Suprapubic skin (tissue), 3 donors: ENCODE measurements around the gene SASH1.

Source experiments
- EP300 ChIP-seq: sonication (generic); formaldehyde crosslinking; IDR thresholded peaks from one replicate; pipeline ENCODE4 v1.6.1; 2017; ENCODE audit warnings: antibody characterized with exemption
- TF ChIP-seq, protein P1 (sequence below), 2 donors: fragments of 200-600 bp in 1 of 2; fragments of 450-650 bp in 1 of 2; sonication (generic) in 1 of 2; IDR thresholded peaks; one replicate each; pipeline ENCODE4 v1.5.1; 2016 to 2019; ENCODE audit warnings: antibody characterized with exemption in 2 of 2, mild to moderate bottlenecking in 1 of 2, moderate library complexity in 1 of 2

DNA sequence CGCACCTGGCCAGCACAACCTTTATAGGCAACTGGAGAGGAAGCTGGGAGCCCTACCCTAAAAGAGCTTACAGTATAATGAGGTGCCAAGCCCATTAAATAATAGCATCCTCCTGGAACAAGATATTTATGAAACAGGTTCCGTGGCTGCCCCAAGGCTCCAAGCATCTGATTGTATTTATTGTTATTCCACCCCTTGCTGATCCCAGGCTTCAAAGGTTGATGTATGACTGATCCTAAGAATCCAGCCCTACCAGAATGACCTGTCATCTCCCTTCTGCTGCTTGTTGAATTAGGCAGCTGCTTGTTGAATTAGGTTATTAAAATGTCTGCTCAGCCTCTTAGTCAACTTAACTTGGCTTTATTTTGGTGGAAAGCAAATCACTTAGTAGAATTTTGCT, 35.2 kb upstream of the SASH1 start:
- no peak for TF ChIP-seq EP300
- TF ChIP-seq, protein P1, sequence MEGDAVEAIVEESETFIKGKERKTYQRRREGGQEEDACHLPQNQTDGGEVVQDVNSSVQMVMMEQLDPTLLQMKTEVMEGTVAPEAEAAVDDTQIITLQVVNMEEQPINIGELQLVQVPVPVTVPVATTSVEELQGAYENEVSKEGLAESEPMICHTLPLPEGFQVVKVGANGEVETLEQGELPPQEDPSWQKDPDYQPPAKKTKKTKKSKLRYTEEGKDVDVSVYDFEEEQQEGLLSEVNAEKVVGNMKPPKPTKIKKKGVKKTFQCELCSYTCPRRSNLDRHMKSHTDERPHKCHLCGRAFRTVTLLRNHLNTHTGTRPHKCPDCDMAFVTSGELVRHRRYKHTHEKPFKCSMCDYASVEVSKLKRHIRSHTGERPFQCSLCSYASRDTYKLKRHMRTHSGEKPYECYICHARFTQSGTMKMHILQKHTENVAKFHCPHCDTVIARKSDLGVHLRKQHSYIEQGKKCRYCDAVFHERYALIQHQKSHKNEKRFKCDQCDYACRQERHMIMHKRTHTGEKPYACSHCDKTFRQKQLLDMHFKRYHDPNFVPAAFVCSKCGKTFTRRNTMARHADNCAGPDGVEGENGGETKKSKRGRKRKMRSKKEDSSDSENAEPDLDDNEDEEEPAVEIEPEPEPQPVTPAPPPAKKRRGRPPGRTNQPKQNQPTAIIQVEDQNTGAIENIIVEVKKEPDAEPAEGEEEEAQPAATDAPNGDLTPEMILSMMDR (IDR thresholded peaks at IDR 0.05), result no peak
